Gastroesophageal sphincter (tissue), 3 donors: ENCODE measurements around the gene SOX5.

Experiments used
- CTCF ChIP-seq, 4 experiments: fragments of 200-600 bp in 2 of 4; fragments of 450-650 bp in 2 of 4; sonication (generic) in 1 of 4; IDR thresholded peaks; one replicate each; pipeline ENCODE4 v1.5.1; 2017 to 2019; ENCODE audit warnings: antibody characterized with exemption in 4 of 4, mild to moderate bottlenecking in 2 of 4, moderate library complexity in 2 of 4
- POLR2A ChIP-seq, 2 donors: fragments of 450-650 bp; IDR thresholded peaks; one replicate each; pipeline ENCODE4 v1.6.1; 2017; ENCODE audit warnings: antibody characterized with exemption in 2 of 2, mild to moderate bottlenecking in 2 of 2, moderate library complexity in 1 of 2
- POLR2AphosphoS5 ChIP-seq: sonication (generic); formaldehyde crosslinking; IDR thresholded peaks from one replicate; pipeline ENCODE4 v1.6.1; 2017; ENCODE audit warnings: antibody characterized with exemption

GRCh38 chr12:23893611-23894010 lies 55.9 kb downstream of the SOX5 start:
- no peak for TF ChIP-seq CTCF (IDR thresholded peaks at IDR 0.05)
- TF ChIP-seq POLR2AphosphoS5: no peak
- no peak for TF ChIP-seq POLR2A (IDR thresholded peaks at IDR 0.05)
